Activated T-cell treated with anti-CD3 and anti-CD28 coated beads, Interleukin-2, amount 50 U/mL, for 48 hours (primary cell): Measurements from ENCODE around the gene PDZK1IP1.
"Not testable (repeated sequence)": the region's sequence is repeated elsewhere in the genome, so short reads cannot be mapped to it uniquely, and the experiment has no call there.

Experiments
- DNase-seq, 2 experiments: peaks; one replicate each; pipeline ENCODE4 v3.0.0-alpha.2; 2020

Gene PDZK1IP1

DNA sequence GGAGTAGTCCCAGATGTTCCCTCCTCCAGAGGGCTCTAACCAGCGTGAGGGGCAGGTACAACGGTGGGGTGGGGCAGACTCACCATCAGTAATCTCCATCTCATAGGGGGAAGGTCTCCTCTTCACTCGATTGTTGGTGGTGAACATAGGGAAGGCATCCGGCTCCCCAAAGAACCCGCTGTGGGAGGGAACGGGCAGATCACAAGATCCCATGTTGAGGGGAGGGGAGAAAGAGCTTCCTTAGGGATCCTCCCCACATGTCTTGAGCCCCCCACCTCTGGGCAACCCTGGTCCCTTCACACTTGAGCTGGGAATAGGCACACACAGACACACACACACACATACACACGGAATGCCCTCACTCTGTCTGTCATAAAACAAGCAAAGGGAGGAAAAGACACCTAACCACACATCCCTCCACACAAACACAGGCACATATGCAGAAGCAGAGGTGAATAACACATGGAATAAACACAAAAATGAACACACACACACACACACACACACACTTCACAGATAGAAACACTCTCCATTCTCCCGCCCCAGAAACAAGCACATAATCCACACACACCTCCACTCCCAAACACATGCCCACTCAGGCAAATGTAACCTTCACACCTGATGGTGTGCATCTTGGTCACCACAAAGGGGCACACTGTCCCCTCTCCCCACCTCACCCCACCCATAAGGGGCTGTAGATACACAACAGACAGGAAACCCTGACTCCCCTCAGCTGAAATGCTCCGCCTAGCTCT lies 34.3 kb upstream of the PDZK1IP1 start:
- DNase-seq: no peak

- DNase-seq: no peak
Observed at GRCh38 chr1:47223174-47223920, 33.5 kb upstream of the PDZK1IP1 start.

- DNase-seq: no peak
Observed at GRCh38 chr1:47222476-47222875, 32.6 kb upstream of the PDZK1IP1 start.

DNA sequence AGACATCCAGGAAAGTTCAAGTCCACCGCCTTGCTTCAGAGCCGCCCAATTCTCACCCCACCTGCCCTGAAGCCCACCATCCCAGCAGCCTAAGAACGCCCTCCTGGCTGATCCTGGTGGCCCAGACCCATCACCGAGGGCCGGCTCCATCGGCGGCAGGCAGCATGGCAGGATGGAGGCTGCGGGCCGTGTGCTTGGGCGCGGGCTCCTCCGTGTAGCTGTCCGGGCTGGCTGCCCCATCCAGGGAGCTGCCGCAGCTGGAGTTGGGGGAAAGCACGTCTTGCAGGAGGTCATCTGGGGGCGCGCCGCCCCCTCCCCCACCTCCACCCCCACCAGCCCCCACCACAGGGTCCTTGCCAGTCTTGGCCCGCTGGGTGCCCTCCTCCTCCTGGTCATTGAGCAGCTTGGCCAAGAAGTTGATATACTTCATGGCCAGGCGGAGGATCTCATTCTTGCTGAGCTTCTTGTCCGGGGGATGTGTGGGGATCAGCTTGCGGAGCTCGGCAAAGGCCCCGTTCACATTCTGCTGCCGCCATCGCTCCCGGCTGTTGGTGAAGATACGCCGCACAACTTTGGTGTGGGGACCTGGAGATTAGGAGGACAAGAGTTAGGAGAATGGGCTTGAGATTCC lies 29.9 kb upstream of the PDZK1IP1 start:
- DNase-seq: no peak

- no peak for DNase-seq
Observed at GRCh38 chr1:47219001-47219400, 29.2 kb upstream of the PDZK1IP1 start.

DNA sequence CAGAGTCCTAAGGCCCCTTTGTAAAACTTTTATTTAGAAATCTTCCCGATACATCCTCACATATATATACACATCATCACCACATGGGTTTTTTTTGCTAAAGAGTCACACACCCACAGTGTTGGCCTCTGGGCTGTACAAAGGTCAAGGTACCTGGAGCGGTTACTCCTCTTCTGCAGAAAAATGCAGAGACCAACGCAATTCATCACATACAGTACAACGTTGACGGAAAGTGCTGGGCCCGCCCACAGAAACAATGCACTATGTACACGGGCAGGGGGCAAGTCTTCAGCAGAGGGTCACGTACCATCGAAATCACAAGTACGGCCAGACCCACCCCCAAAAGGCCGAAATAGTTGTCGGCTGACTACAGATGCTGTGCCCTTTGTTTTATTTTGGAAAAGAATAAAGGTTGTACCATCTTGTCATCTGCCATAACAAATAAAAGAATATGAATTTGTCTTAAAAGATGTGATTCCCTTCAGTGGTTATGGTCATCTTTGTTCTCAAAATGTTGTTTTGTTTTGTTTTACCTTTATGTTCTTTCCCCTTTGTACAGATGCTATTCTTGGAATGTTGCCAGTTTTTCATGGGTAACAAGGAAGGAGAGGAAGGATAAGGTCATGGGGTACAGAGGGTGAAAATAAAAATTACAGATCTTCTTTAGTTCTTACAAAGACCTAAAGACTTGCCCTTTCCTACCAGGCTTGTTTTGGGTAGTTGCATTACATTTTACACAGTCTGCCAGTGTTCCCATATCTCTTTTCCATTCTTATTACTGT lies 26.6 kb upstream of the PDZK1IP1 start:
- DNase-seq: no peak

GRCh38 chr1:47215713-47216112 lies 25.9 kb upstream of the PDZK1IP1 start:
- no peak for DNase-seq

GRCh38 chr1:47214549-47214948 lies 24.7 kb upstream of the PDZK1IP1 start:
- DNase-seq: no peak

- no peak for DNase-seq
Observed at GRCh38 chr1:47213230-47213963, 23.6 kb upstream of the PDZK1IP1 start.

GRCh38 chr1:47212636-47213229 lies 22.9 kb upstream of the PDZK1IP1 start:
- DNase-seq: no peak

- DNase-seq: no peak
Observed at GRCh38 chr1:47211796-47212269, 22.0 kb upstream of the PDZK1IP1 start.

DNA sequence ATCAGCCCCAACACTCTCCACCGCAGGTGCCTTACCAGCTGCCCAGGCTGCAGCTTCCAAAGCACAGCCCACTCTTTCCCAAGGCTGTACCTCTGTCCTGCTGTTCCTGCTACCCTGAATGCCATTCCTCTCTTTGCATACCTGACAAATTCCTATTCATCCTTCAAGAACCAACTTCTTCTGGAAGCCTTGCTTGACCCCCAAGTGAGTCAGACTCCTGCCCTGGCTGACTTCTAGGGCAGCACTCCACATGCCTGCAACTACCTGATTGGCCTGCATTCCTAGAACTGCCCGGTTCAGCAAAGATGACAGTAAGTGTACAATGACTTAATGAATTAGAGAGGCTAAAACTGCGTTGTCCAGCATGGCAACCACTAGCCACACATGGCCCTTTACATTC lies 20.8 kb upstream of the PDZK1IP1 start:
- DNase-seq: no peak

DNA sequence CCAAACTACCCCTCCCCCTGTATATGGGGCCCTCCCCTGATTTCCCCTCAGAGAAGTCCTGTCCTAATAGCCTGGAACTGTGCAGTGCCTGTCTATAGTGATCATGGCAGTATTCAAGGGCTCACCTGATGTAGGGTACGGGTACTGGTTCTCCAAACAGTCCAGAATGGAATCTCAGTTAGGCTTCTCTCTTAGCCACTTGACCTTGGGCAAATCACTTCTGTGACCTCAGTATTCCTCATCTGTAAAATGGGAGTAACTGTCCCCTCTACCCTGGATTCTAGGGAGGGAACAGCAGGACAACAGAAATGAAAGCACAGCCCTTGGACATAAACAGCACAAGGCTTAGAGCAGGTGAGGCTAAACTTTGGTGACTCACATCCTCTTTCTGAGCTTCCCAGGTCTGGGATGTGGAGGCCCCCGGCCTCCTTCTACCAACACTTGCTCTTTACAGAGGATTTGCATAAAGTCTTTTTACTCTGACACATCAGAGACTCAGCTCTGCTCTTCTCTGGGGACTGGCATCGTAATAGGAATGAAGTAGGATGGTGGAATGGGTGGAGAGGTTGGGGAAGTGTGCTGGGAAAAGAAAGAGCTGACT lies 20.0 kb upstream of the PDZK1IP1 start:
- DNase-seq: no peak

DNA sequence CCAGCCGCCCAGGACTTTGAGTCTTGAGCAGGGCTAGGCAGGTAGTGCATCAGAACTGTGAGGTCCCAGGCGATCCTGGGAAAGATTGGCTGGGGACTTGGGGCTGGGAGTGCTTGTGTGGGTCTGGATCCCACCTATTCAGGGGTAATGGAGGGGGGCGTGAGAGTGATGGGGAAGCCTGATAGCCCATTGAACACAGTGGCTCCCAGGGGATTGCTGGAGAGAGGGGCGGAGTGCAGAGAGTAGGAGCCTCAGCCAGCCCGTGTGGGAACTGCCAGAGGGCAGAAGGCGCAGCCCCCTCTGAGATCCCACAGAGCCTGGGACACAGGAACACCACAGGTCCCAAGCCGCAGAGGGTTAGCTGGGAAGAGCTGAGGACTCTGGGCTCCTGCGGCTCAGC lies 19.3 kb upstream of the PDZK1IP1 start:
- DNase-seq: no peak

DNA sequence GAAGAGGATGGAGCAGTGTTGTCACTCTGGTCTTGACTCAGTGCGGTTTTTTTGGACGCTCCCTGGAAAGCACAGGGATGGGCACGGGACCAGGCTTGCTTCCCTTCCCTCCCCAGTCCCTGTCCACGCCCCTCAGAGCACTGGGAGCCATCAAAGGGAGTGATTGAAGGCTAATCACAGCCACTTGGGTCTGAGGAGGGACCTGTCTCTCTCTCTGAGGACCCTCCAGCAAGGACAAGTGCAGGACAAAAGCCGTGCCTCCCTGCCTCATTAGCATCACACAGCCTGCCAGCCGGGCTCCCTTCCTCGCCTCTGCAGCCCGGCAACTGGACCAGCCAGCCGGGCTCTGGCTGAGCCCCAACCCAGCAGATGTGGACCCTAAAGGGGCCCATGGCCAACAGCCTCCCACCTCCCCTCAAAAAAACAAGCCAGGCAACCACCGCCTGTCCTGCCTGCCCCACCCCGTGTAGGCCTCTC lies 18.6 kb upstream of the PDZK1IP1 start:
- no peak for DNase-seq

DNA sequence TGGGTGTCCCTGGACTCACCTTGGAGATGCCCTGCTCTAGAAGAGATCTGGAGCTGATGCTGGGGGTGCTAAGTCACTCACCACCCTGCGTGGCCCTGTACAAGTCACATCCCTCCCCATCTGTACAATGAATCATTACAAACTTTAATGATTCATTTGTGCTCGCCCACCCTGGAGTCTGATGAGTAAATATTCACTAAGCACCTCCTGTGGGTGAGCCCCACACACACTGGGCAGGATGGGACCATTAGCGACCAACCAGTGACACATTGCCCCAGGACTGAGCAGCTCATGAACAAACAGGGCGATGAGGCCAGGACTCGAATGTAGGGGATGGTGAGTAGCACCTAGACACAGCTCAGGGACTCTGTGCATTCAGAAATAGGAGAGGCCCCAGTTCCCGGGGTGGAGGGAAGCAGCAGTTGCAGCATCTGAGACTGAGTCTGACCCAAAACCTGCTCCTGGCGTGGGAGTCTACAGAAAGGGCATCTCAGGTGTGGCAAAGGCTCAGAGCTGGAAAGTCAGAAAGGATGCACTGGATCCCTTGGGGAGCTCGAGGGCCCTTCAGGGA lies 18.1 kb upstream of the PDZK1IP1 start:
- peak; percentile 48 to 54 for DNase-seq

DNA sequence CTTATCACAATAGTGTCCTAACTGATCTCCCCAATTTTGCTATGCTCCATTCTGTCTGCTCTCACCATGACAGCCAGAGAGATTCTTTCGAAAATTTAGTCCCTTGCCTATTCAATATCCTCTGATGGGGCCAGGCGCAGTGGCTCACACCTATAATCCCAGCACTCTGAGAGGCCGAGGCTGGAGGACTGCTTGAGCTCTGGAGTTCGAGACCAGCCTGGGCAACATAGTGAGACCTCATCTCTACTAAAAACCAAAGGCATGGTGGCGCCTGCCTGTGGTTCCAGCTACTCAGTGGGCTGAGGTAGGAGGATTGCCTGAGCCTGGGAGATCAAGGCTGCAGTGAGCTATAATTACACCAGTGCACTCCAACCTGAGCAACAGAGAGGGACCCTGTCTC lies 16.1 kb upstream of the PDZK1IP1 start:
- DNase-seq: no peak

DNA sequence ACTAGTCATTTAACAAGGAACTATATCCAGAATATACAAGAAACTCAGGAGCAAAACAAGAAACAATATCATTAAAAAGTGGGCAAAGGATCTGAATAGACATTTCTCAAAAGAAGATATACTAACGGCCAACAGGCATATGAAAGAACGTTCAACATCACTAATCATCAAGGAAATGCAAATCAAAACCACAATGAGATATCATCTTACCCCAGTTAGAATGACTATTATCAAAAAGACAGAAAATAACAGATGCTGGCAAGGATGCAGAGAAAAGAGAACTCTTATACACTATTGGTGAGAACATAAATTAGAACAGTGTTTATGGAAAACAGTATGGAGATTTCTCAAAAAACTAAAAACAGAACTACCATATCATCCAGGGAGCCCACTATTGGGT lies 13.7 kb upstream of the PDZK1IP1 start:
- DNase-seq: not testable (repeated sequence)

DNA sequence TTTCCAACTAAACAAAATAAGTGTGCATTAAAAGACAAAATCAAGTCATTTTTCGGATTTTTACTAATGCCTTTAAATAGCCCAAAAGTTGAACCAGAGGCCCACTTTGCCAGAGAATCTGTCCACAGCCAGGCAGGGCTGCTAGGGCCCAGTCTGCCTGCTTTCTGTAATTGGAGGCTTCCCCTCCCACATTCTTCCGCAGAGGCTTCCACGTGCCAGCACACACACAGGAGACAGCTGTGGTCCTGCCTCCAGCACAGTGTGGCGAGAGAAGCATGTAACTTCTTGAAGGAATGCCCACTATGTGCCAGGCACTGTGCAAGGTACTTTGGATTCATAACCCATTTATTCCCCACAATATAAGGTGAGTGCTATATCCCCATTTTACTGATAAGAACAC lies 11.3 kb upstream of the PDZK1IP1 start:
- DNase-seq: no peak

GRCh38 chr1:47198214-47198613 lies 8.4 kb upstream of the PDZK1IP1 start:
- no peak for DNase-seq

DNA sequence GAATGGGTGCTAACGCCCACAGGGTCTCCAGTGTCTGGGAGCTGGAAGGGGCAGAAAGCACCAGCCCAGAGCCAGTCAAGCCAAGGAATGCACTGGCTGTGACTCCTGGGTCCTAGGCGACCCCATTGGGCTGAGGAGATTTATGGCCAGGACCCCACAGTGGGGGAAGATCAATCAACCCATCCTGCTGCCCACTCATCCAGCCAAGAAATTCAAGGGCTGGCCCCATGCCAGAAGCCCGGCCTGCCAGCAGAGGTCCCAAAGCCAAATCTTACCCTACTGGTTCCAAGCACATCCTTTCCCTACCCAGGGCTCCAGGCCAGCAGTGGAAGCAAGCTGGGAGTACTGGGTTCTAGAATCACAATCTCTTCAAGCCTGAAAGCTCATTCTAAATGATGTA lies 6.8 kb upstream of the PDZK1IP1 start:
- DNase-seq: no peak
